ENCODE measurements around the gene PABPN1L. TPM values are rescaled to one million over a fixed set of nuclear protein-coding genes. Genes with fewer than 3 reads are reported as not detected.

The PABPN1L gene
- total and polyA plus RNA-seq, 2 of the 13 experiments (the other 11 are each of a cell fraction or from before 2014, with no cell fraction given), result not detected

- 56% methylated on average over 26 of the region's 39 CpGs for WGBS (ENCODE audit: low lambda C conversion rate)
- TF ChIP-seq HNRNPL (IDR thresholded peaks at IDR 0.05; ENCODE audit: low read depth, low read length), result 0 out of 2 replicates have a peak, but pooled peaks have one; percentile 16
- TF ChIP-seq BRF2 (CRISPR knock-in tag; IDR thresholded peaks at IDR 0.05), result no peak
- in situ Hi-C loops (cut with HindIII; ENCODE audit: extremely low pct_ligation_motif_present, low pct_unique_long_range_greater_than_20kb), result no loop called here
Measured at GRCh38 chr16:88886845-88887521, 20.5 kb upstream of the PABPN1L start.

DNA sequence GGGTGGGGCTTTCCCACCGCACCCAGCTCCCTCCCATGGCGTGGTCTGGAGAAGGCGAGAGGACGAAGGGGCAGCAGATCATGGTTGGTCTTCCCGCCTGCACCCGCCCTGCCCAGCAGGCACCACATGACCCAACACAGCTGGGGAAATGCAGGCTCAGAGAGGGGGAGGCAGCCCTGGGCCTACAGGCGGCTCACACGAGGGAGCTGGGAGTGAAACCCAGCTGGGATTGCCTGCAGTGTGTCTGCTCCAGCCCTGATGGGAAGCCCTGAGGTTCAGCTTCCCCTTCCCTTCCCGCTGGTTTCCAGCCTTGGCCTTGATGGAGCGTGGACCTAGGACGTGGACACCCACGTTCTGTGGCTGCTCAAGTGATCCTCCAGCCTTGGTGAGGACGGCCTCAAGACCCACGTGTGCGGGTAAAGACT, 20.0 kb upstream of the PABPN1L start:
- CTCF ChIA-PET (ENCODE audit: low intra/inter-chr PET ratio, low total read pairs), result no interaction called here
- POLR2A ChIA-PET, result no interaction called here
- no peak for FAIRE-seq

More at GRCh38 chr16:88886845-88887521, 20.5 kb upstream of the PABPN1L start:
- H3K4me3 ChIP-seq (replicated peaks in 1 of 3; ENCODE audit: insufficient read depth in 1 of 3, low read depth in 2 of 3, low read length in 3 of 3), result no peak overlapping the region
- H2AFZ ChIP-seq (ENCODE audit: low read length), result no peak overlapping the region
- no peak overlapping the region for H3K27ac ChIP-seq (ENCODE audit: extremely low read length, insufficient read depth, low read length)
- peak; percentile 10; the same call in 1 of the 3 replicates for ATAC-seq
- ChIA-PET CTCF (ENCODE audit: low intra/inter-chr PET ratio, low total read pairs) (no interaction called here), POLR2A (no interaction called here)
- H3K36me3 ChIP-seq (replicated peaks in 1 of 2; ENCODE audit: control insufficient read depth in 1 of 2, insufficient read depth in 2 of 2, low read length in 2 of 2), result no peaks in the 10 kb centered on the region
- no peak for DNase-seq (ENCODE audit: low spot score)
- H3K9ac ChIP-seq (ENCODE audit: insufficient read depth, low read depth, low read length), result no peak overlapping the region
- H3K79me2 ChIP-seq (ENCODE audit: insufficient read depth, low read length), result no peaks in the 10 kb centered on the region
- no peak overlapping the region for H3K4me2 ChIP-seq (ENCODE audit: low read depth, low read length)
- BruUV-seq (replicated peaks), result no TSS peak
- H3K4me1 ChIP-seq (ENCODE audit: insufficient read depth, low read length), result no peaks in the 10 kb centered on the region
- peaks cover 38 to 94% of the 10 kb centered on the region in 2 experiments for H3K27me3 ChIP-seq (ENCODE audit: control insufficient read depth in 1 of 2, insufficient read depth in 2 of 2, low read length in 2 of 2)
- intact Hi-C loops (cut with micrococcal nuclease; ENCODE audit: unreplicated experiment), result no loop called here
- no peak for FAIRE-seq
- H3K9me3 ChIP-seq (ENCODE audit: low read length), result no peaks in the 10 kb centered on the region
- H4K20me1 ChIP-seq (ENCODE audit: insufficient read depth, low read length), result peaks cover 14% of the 10 kb centered on the region; the same call in 1 of the 2 replicates

More for the DNA sequence above, 20.0 kb upstream of the PABPN1L start:
- H3K27ac ChIP-seq (ENCODE audit: extremely low read length, insufficient read depth, low read length), result no peak overlapping the region
- H3K27me3 ChIP-seq (ENCODE audit: control insufficient read depth in 1 of 2, insufficient read depth in 2 of 2, low read length in 2 of 2), result peaks cover 38 to 94% of the 10 kb centered on the region in 2 experiments
- H2AFZ ChIP-seq (ENCODE audit: low read length), result no peak overlapping the region
- no peak overlapping the region for H3K4me2 ChIP-seq (ENCODE audit: low read depth, low read length)
- no peaks in the 10 kb centered on the region for H3K36me3 ChIP-seq (replicated peaks in 1 of 2; ENCODE audit: control insufficient read depth in 1 of 2, insufficient read depth in 2 of 2, low read length in 2 of 2)
- DNase-seq (ENCODE audit: low spot score), result no peak
- H4K20me1 ChIP-seq (ENCODE audit: insufficient read depth, low read length), result peaks cover 14% of the 10 kb centered on the region; the same call in 1 of the 2 replicates
- 59% methylated on average over 10 of the region's 15 CpGs for WGBS (ENCODE audit: low lambda C conversion rate)
- no peaks in the 10 kb centered on the region for H3K9me3 ChIP-seq (ENCODE audit: low read length)
- TF ChIP-seq ZNF577 (CRISPR knock-in tag; IDR thresholded peaks at IDR 0.05; ENCODE audit: borderline replicate concordance, low read depth) (no peak), ZNF775 (CRISPR knock-in tag; IDR thresholded peaks at IDR 0.05; ENCODE audit: borderline replicate concordance) (no peak), ZFP1 (CRISPR knock-in tag; IDR thresholded peaks at IDR 0.05) (no peak), REPIN1 (CRISPR knock-in tag; IDR thresholded peaks at IDR 0.05; ENCODE audit: borderline replicate concordance, low read depth) (no peak), NFIC (IDR thresholded peaks at IDR 0.05; ENCODE audit: low read length) (no peak), ZNF589 (CRISPR knock-in tag; conservative IDR thresholded peaks at IDR 0.05) (no peak), MEIS2 (CRISPR knock-in tag; IDR thresholded peaks at IDR 0.05) (no peak), NR3C1 (CRISPR knock-in tag; IDR thresholded peaks at IDR 0.05) (no peak), CENPX (CRISPR knock-in tag; IDR thresholded peaks at IDR 0.05) (no peak)
- H3K9ac ChIP-seq (ENCODE audit: insufficient read depth, low read depth, low read length), result no peak overlapping the region
- BruUV-seq (replicated peaks), result no TSS peak
- H3K4me3 ChIP-seq (replicated peaks in 1 of 3; ENCODE audit: insufficient read depth in 1 of 3, low read depth in 2 of 3, low read length in 3 of 3), result no peak overlapping the region
- peaks cover 3% of the 10 kb centered on the region for H3K4me1 ChIP-seq (ENCODE audit: insufficient read depth, low read length)
- in situ Hi-C loops (cut with HindIII; ENCODE audit: extremely low pct_ligation_motif_present, low pct_unique_long_range_greater_than_20kb), result no loop called here
- no peaks in the 10 kb centered on the region for H3K79me2 ChIP-seq (ENCODE audit: insufficient read depth, low read length)
- ATAC-seq, result no peak
- intact Hi-C loops (cut with micrococcal nuclease; ENCODE audit: unreplicated experiment), result no loop called here

Measured in HepG2 (cell line).